VCaP (cell line): ENCODE results near the gene DGKI.

Experiments
- H3K27ac ChIP-seq: fragments of 450-650 bp; 2 replicates; pipeline ENCODE4 v1.5.1; 2017
- TF ChIP-seq, protein P1 (sequence below): fragments of 450-650 bp; conservative IDR thresholded peaks from 2 replicates; pipeline ENCODE4 v1.5.1; 2017; ENCODE audit warnings: mild to moderate bottlenecking, moderate library complexity

Gene DGKI

DNA sequence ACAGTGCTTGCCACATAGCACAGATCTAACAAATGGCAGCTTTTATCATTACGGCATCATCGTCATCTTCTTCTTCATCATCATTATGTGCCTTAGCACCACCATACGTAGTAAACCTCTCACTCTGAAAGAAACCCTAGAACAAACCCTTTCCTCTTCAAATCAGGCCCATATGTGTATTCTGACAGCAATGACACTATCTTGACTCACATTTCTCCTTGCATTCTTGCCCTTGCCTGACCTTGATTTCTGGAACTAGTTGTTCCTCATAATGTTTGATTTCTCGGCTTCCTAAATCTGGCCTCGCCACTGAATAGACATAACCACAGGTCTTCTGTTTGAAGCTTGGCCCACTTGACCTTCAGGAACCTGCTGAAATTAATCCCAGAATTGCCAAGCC, 115.3 kb downstream of the DGKI start:
- no peak overlapping the region for H3K27ac ChIP-seq
- TF ChIP-seq, protein P1, sequence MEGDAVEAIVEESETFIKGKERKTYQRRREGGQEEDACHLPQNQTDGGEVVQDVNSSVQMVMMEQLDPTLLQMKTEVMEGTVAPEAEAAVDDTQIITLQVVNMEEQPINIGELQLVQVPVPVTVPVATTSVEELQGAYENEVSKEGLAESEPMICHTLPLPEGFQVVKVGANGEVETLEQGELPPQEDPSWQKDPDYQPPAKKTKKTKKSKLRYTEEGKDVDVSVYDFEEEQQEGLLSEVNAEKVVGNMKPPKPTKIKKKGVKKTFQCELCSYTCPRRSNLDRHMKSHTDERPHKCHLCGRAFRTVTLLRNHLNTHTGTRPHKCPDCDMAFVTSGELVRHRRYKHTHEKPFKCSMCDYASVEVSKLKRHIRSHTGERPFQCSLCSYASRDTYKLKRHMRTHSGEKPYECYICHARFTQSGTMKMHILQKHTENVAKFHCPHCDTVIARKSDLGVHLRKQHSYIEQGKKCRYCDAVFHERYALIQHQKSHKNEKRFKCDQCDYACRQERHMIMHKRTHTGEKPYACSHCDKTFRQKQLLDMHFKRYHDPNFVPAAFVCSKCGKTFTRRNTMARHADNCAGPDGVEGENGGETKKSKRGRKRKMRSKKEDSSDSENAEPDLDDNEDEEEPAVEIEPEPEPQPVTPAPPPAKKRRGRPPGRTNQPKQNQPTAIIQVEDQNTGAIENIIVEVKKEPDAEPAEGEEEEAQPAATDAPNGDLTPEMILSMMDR, result no peak

DNA sequence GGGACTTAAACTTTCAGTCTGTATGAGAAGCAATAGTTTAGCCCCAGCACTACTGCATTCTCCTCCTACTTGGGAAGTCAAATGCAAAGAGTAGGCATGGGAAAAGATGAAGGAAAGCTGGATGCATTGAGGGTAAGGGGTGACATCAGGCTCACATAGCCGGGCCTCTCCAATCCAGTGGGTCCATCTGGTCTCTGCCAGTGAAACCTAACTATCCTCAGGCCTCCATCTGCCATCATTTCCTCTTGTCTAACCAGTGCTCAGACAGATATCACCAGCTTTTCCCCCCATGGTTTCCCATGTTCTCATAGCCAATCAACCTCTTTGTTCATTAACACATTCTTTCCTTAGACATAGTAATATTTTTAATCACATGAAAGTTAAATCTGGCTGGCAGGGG, 118.3 kb downstream of the DGKI start:
- H3K27ac ChIP-seq, result no peak overlapping the region
- TF ChIP-seq, protein P1, result no peak

DNA sequence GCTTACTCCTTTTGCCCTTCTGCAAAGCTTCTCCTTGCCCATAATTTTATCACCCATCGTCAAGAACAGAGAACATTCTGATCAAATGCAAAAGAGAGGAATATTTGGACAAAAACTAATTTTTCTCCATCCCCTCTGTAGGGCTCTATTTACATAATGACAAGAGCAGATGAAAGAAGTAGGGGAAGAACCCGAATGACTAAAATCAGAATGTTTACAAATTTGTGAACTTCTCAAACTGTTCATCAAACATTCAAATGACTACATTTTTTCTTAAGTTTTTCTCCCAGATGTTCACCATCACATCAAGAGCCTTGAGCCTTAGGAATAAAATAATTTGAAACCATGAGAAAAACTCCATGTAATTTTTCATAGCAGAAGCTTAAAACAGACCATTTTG, 119.4 kb downstream of the DGKI start:
- TF ChIP-seq, protein P1, result no peak

DNA sequence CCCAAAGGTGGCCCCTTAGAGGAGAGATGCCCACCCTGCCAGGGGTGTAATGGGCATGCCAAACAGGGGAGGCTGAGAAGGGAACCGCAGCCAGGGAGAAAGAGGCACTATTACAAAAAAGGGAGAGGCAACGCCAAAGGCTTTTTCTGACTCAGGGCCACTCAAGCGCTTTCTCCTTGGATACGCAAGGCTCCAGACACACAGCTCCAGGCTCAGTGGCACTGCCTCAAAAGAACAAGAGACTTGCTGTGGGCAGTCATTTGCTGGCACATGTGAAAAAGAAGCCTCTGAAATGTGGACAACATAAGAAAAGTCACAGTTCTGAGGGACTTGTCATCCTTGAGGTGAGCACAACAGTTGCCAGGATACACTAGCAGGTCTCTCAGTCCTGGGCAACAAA, 128.4 kb downstream of the DGKI start:
- H3K27ac ChIP-seq, result no peak overlapping the region
- TF ChIP-seq, protein P1, result no peak

More for the DNA sequence above, 119.4 kb downstream of the DGKI start:
- no peak overlapping the region for H3K27ac ChIP-seq

DNA sequence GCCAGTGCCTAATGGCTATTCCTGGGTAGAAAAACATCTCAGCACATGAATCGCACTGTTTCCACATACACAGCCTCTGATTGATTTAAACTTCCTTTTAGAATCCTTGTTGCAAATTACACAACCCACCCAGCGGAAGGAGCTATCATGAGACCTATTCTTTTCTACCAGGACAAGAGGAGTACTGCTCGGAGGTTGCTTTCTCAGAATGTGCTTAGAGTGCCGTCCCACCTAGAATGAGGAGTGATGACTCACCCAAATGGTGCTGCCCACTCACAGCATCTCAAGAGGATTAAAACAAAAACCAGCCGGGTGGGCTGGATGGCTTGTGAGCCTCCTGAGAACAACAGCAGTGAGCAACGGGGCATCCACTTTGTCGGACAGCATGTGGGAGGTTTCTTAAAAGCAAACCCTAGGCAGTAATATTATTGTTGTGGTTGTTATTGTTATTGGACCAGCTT, 128.9 kb downstream of the DGKI start:
- no peak overlapping the region for H3K27ac ChIP-seq

DNA sequence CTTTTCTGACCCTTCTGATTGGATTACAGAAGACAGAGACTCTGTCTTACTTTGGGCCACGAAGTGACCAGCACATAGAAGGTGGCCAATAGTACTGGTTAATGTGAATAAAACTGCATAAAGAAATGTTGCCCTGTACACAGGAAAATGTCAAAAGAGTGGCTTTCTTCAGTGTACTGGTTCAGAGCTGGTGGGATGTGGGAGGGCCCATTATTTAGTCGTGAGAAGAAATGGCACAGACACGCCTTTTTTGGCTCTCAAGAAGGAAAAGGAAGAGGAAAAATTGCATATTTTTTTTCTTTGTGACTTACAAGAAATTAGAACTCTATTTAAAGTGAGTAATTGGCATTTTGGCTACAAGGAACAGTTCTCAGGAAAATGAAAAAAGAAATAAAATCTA, 129.7 kb downstream of the DGKI start:
- TF ChIP-seq, protein P1, result no peak
- H3K27ac ChIP-seq, result no peak overlapping the region

More for the DNA sequence above, 128.9 kb downstream of the DGKI start:
- TF ChIP-seq, protein P1, result no peak

DNA sequence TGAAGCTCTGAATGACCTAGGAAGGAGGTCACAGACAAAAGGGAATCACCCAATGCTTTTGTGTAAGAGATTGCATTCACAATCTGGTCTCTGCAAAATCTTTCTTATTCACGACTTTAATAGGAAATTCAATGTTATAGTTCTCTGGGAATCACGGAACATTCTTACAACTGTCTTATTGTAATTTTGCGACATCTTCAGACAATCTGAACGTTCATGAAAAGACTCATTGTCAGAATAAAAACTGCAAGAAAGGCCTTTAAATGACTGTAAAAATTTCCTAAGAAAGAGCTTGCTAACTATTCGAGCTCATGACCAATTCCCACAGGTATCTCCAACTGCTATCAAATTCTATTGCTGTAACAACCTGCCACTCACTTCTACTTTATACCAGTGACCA, 130.7 kb downstream of the DGKI start:
- TF ChIP-seq, protein P1, result no peak
- no peak overlapping the region for H3K27ac ChIP-seq
